Stimulated activated CD4-positive, alpha-beta T cell treated with anti-CD3 and anti-CD28 coated beads, Interleukin-4, amount 100 ng/mL, for 4 hours (primary cell): Measurements from ENCODE around the gene TMA7B.

ENCODE experiments used
- DNase-seq, 2 experiments: peaks; one replicate each; pipeline ENCODE4 v3.0.0-alpha.2; 2020

Gene TMA7B

GRCh38 chr22:39959640-39960447 lies at the start of gene TMA7B:
Gene TMA7B (plus strand): TSS chr22:39960397. CDS start chr22:39964375, 3,978 bp downstream.
- peak; percentile 23 to 32 for DNase-seq

GRCh38 chr22:39910876-39911613 lies 49.2 kb upstream of the TMA7B start:
- DNase-seq: no peak

GRCh38 chr22:39913321-39913720 lies 46.9 kb upstream of the TMA7B start:
- DNase-seq: no peak

- no peak for DNase-seq
Observed at GRCh38 chr22:39913886-39914285, 46.3 kb upstream of the TMA7B start.

GRCh38 chr22:39914584-39914983 lies 45.6 kb upstream of the TMA7B start:
- no peak for DNase-seq

- DNase-seq: no peak
Observed at GRCh38 chr22:39915295-39915726, 44.9 kb upstream of the TMA7B start.

GRCh38 chr22:39916496-39916895 lies 43.7 kb upstream of the TMA7B start:
- DNase-seq: no peak

- no peak for DNase-seq
Observed at GRCh38 chr22:39917197-39917643, 43.0 kb upstream of the TMA7B start.

- no peak for DNase-seq
Observed at GRCh38 chr22:39917776-39918495, 42.3 kb upstream of the TMA7B start.

- peak; percentile 58 to 65 for DNase-seq
Observed at GRCh38 chr22:39920134-39920743, 40.0 kb upstream of the TMA7B start.

GRCh38 chr22:39923696-39924095 lies 36.5 kb upstream of the TMA7B start:
- no peak for DNase-seq

GRCh38 chr22:39924286-39924685 lies 35.9 kb upstream of the TMA7B start:
- DNase-seq: no peak

GRCh38 chr22:39925273-39925672 lies 34.9 kb upstream of the TMA7B start:
- no peak for DNase-seq

GRCh38 chr22:39925909-39926679 lies 34.1 kb upstream of the TMA7B start:
- no peak for DNase-seq

GRCh38 chr22:39926753-39927152 lies 33.4 kb upstream of the TMA7B start:
- DNase-seq: no peak

GRCh38 chr22:39927544-39927943 lies 32.7 kb upstream of the TMA7B start:
- no peak for DNase-seq

- DNase-seq: no peak
Observed at GRCh38 chr22:39928536-39929520, 31.4 kb upstream of the TMA7B start.

GRCh38 chr22:39931251-39931650 lies 28.9 kb upstream of the TMA7B start:
- no peak for DNase-seq

GRCh38 chr22:39932166-39932565 lies 28.0 kb upstream of the TMA7B start:
- DNase-seq: no peak

- peak; percentile 45 to 51 for DNase-seq
Observed at GRCh38 chr22:39932918-39933649, 27.1 kb upstream of the TMA7B start.
